Suppressor macrophage treated with lipopolysaccharide for 1 hour (primary cell): ENCODE measurements around the gene TMC5.
"Not testable (repeated sequence)": the region's sequence is repeated elsewhere in the genome, so short reads cannot be mapped to it uniquely, and the experiment has no call there.

Source experiments
- DNase-seq, 3 donors: peaks; one replicate each; pipeline ENCODE4 v3.0.0-alpha.2; 2020 to 2022

Gene TMC5

DNA sequence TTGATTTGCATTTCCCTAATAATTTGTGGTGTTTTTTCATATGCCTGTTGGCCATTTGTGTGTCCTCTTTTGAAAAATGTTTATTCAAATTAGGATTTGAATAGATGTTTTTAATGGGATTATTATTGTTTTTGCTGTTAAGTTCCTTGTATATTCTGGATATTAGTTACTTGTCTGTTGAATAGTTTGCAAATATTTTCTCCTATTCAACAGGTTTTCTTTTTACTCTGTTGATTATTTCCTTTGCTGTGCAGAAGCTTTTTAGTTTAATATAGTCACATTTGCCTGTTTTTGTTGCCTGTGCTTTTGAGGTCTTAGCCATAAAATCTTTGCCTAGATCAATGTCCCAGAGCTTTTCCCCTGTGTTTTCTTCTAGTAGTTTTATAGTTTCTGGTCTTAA is 94.6 kb downstream of the TMC5 start:
- DNase-seq, result no peak

DNA sequence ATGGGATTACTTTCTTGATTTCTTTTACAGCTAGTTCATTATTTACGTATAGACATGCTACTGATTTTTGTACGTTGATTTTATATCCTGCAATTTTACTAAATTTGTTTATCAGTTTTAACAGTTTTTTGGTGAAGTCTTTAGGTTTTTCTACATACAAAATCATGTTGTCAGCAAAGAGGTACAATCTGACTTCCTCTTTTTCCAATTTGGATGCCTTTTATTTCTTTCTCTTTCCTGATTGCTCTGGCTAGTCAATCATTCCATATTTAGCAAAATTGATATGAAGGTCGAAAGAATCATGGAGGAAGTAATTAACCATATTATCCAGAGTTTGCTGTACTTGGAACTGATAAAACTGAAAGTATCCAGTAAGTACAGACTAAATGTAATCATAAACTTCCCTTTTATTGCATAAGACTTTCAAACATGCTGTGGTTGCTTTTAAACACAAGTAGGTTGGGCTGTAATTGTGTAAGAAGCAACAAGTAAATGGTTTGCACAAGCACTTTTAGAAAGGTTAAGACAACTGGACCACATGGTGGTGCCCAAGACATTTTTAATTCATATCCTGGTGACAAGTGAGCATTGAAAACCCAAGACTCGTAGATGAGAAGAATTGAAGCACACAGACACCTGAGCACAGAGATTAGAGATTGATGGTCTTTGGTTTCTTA is 95.8 kb downstream of the TMC5 start:
- peak; percentile 49 to 87 (median 81) for DNase-seq

DNA sequence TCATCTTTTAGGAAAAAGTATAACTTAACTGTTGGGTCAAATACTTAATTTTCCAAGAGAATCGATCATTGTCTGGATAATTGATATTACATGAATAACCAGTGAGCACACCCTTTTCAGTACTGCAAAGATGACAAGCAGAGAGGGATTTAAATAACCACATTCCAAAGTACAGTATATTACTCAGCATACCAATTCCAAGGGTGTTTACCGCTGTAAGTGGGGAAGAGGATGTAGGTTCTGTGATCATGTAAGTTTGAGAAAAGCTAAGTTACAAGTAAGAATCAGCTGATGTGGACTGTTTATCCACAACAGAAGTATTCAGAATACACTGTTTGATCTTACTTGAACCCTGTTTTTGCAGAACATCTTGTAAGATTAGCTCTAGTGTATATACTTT is 98.1 kb downstream of the TMC5 start:
- DNase-seq, result peak in 1 of 3 donors; percentile 37

DNA sequence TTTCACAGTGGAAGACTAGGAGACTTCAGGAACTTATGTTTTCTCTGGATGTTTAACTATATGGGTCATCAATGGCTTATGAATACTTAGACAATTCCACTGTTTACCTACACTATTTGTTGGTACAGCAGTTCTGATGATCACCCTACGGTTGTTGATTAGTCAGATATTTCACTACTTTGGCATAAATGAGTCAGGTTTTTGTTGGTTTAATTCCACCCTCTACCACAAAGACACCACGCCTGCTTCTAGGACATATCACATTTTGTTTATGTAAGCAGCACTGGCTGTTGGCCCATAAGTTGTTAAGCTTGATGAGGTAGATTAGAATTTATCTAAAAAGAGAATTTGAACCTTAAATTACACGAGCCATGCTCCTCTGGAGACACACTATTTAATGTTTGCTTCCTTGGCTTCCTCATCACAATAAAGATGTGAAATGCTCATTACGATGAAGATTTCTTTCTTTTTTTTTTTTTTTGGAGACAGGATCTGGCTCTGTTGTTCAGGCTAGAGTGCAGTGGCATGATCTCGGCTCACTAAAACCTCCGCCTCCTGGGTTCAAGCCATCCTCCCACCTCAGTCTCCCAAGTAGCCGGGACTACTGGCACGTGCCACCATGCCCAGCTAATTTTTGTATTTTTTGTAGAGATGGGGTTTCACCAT is 99.9 kb downstream of the TMC5 start:
- peak in 2 of 3 donors; percentile 36 to 38 for DNase-seq

DNA sequence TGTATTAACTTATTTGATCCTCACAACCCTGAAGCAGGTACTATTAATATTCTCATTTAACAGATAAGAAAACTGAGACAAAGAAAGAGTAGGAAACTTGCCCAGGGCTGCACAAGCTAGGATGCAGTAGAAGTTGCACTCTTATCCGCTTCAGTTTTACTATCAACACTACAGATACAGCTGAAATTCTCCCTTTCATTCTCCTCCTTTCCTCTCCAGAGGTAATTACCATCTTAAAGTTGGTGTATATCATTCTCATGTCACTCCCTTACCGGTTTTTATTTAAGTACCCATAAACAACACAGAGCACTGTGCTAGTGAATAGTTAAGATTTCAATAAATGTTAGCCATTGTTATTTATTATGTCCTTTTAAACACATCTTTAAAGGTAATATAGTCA is 100.7 kb downstream of the TMC5 start:
- no peak for DNase-seq

DNA sequence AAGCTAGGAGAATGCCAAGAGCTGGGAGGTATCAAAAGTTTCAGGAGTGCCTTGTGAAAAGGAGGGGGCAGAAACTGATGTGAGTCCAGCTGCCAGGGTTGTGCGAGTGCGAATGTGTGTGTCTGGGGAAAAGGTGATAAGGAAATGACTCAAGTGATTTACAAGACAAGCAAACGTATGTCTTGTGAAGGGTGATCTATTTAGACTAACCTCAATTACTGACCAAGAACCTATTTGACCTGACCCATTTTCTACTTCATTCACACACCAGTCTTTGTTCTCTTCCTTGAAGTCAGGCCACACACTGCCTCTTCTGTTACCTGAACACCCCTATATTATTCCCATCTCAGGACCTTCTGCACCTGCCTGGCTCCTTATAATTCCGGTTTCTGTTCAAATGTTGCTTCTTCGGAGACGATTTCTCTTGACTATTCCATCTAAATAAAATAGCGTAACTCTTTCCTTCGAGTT is 103.2 kb downstream of the TMC5 start:
- DNase-seq, result no peak

DNA sequence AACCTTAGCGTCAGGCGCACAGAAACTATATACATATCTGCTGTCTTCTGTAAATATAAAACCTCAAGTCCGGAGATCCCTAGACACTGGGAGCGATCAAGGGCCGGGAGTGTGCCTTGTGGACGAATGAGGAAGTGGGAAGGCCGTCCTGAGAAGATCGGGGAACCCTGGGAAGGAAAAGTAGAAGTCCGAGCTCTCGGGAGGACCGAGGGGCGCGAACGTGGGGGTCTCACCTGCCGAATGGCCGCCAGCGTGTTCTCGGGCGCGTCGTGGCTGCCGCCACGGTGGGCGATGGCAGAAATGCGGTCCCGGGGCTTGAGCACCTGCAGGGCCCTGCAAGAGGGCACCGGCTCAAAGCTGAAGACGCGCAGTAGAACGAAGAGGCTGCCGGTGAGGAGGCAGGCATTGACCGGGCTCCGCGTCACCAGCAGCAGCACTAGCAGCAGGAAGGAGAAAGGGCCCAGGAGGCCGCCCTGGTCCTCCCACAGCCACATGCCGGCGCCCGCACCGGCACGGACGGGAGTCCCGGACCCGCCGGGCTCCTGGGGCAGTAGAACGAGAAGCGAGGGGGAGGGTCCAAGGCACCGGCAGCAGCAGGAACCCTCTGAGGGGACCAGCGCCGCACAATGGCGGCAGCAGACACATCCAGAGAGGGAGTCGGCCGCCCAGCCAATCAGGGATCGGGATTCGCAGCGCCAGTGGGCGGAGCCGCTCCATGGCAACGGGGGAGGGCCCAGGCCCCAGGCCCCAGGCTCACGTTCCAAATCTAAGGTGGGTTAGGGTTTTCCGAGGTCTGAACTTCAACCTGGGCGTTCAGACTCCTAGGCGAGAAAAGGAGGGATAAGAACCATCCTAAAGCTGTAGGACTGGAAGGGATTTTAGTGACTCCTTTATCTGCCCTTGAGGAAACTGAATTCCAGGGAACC is 104.1 kb downstream of the TMC5 start, which contains the start of gene GDE1:
Gene GDE1, minus strand, starts transcription at position 628 of the 926 bp plus-strand sequence. Its CDS starts 134 bp downstream, at position 494.
- peak; percentile 91 to 96 (median 95) for DNase-seq

DNA sequence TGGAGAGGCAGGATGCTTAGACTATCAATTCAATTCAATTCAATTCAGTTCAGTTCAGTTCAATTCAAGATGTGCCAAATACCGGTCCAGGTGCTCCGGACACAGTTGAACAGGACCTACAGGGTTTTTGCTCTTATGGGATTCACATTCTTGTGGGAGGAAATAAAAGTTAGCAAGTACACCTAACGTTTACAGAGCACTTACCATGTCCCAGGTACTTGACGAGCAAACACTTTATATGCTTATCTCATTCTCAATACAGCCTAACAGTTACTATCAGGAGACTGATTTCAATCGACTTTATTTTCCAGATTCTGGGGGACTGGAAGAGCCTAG is 104.7 kb downstream of the TMC5 start:
- no peak for DNase-seq

DNA sequence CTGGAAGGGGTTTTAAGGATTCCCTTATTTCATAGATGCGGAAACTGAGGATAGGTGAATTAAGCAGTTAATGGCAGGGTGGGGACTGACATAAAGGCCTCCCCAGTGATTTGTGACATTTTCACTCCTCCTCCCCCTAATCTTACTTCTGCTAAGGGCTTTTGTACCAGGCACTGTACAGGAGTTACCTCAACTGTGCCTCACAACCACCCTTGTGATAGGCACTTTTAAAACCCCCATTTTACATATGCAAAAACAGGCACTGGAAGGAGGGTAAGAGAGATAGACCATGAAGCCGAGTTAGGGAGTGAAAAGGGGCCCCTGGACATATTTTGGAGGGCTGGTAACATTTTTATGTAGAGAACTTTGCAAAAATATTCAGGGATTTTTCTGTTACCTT is 105.1 kb downstream of the TMC5 start:
- DNase-seq, result no peak

DNA sequence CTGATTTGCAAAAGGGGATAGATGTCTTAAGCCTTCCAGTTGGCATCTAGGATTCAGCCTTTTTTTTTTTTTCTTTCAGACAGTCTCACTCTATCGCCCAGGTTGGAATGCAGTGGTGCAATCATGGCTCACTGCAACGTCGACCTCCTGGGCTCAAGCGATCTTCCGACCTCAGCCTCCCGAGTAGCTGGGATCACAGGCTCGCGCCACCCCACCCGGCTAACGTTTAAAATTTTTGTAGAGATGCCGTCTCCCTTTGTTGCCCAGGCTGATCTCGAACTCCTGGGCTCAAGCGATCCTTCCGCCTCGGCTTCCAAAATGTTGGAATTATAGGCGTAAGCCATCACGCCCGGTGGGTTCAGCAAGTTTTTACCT is 105.5 kb downstream of the TMC5 start:
- DNase-seq, result no peak

DNA sequence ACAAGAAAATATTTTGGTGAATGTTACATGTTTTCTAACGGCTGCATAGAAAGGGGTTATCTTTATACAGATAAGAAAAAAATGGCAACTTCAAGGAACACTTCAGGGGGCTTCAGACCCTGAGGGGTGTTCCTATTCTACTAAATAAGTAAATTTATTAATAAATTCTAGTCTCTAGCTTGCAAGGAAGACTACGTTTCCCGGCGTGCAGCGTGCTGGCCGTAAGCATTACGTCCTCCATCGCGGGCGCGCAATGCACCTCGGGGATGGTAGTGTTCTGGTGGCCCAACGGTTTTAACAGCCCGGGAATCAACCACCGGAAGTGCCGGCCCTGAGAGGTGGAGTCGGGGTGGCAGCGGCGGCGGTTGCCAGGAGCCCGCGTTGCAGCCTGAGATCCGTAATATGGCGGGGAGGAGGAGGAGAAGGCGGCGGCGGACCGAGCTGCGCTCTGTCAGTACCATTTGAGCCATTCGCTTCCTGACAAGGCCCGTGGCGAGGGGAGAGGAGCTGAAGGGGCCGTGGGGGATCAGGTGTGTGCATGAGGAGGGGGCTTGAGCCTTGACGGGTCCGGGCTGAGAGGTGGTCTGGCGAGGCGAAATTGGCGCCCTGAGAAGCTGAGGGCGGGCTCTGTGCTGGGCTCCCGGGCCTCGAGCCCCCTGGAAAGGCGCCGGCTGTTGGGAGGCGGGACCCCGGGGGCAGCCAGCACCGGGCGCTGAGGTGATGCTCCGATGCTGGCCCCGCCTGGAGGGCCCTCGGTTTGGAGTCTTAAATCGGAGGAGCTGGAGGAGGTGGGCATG is 106.1 kb downstream of the TMC5 start, which contains the start of gene CCP110:
Gene CCP110, plus strand, starts transcription at position 384 of the 797 bp plus-strand sequence. CDS start 3,940 bp downstream, outside the sequence.
- peak; percentile 97 to 98 (median 98) for DNase-seq

DNA sequence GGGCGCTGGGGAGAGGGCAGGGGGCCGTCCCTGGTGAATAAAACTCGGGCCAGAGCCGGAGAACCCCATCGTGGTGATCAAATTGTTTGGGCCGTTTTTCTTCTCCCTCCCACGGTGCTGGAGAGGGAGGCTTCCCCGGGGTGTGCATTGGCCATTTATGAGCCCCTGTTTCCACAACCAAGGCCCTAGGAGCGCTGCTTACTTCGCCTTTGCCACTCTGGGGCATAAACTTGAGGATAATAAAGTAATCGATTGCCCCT is 106.6 kb downstream of the TMC5 start:
- DNase-seq, result no peak

DNA sequence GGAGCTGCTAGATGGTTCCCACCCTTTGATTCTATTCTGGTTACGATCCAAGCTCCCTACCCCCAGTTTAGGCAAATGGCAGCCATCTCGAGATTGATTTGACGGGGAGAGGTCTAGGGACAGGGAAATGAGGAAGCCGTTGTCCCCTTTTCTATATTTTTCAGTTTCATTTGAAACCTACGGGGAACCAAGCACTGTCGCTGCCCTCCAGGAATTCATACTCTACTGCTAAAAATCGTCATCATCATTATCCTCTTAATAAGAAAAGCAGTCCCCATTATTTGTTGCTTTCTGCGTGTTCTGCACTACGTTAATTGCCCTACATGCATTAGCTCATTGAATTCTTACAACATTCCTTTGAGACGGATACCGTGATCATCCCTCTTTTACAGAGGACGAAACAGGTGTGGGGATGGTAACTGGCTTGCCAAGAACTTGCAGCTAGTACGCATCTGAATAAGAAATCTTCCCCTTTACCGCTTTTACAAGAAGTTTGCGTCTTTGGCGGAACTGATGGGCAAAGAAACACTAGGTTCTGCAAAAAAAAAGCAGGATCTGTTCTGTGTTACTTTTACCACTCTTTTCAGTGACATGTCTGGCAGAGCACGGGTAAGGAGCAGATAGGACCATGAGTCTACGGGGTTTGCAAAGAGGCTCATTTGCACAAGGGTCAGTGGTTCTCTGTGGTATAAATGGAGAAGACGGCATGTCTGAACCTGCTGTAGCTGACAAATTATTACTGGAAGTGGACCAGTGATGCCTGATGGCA is 107.1 kb downstream of the TMC5 start:
- DNase-seq, result peak; percentile 42 to 53 (median 52)

DNA sequence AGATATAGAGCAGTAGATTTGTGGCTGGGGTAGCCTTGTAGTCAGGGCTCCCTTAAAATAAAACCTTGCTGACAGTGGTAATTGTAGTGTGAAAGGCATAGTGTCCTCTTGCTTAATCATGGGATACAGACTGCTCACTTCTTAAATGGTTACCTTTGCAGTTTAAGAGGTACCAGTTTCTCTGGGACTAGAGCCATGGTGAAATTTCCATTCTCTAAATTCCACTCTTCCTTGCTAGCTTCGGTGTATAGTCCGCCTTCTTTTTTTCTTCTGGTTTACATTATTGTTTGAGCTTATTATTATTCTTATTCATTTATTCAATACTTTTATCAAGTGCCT is 107.7 kb downstream of the TMC5 start:
- DNase-seq, result no peak

DNA sequence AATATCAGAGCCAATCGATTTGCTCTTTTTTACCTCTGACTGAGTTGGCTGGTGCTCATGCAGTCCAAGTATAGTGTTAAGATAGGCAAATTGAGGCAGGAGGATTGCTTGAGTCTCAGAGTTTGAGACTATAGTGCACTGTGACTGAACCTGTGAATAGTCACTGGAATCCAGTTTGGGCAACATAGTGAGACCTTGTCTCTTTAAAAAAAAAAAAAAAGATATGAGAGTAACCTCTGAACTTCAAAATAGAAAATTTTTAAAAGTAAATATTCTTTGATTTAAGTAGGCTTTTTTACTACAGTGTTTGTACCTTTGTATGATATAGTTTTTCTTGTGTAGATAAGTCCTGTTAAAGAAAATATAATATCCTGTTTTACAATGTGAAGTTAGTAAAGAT is 109.5 kb downstream of the TMC5 start:
- DNase-seq, result no peak

DNA sequence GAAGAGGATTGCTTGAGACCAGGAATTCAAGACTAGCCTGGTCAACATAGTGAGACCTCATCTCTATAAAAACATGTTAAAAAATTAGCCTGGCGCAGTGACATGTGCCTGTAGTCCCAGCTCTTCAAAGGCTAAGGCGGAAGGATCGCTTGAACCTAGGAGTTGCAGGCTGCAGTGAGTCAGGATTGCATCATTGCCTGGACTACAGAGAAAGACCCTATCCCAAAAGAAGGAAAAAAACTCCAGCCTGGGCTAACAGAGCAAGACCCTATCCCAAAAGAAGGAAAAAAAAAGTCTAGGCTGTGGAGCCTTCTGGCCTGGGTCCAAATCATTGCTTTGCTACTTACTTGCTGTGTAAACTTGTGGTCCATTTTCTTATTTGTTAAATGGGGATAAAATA is 111.0 kb downstream of the TMC5 start:
- DNase-seq, result no peak

DNA sequence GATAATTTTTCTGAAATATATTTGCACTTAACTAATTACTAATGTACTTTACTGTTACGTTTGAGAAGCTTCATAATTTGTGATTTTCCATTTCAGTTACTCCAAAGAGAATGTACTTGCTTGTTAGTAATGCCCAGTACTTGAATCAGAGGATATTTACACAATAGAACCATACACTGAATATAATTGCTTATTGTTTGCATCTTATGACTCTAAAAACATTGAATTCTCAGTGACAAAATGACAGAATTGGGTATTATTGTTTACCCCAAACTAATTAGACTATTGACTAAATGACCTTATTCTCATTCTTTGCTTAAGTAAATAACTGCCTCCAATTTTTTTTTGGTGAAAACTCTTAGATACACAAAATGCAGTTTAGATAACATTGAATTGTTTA is 114.9 kb downstream of the TMC5 start:
- no peak for DNase-seq

DNA sequence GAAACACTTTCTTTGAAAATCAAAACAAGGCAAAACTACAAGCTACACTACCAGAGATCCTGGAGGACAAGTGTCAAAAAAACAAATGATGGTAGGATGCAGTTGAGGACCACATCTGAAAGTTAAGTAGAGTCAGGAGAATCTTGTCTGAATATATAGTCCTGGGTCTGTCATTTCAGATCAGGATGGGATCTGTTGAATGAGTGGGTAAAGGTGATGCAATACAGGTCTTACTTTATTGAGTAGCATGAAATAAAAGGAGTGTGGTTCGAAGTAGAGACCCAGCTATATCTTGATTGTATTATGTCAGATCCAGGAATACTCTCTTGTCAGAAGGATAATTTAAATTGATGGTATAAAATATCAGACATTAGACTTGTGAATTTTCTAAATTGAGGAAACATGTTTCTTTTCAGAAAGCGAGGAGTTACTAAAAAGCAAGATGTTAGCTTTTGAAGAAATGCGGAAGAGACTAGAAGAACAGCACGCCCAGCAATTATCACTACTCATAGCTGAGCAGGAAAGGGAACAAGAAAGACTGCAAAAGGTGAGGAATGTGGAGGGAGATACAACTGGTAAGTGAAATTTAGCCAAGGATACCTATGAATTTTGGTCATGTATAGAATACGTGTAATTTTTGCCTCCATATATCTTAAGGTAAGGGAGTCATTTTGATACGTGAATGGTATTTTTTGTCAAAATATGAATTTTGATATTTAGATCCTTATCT is 122.7 kb downstream of the TMC5 start:
- DNase-seq, result no peak

DNA sequence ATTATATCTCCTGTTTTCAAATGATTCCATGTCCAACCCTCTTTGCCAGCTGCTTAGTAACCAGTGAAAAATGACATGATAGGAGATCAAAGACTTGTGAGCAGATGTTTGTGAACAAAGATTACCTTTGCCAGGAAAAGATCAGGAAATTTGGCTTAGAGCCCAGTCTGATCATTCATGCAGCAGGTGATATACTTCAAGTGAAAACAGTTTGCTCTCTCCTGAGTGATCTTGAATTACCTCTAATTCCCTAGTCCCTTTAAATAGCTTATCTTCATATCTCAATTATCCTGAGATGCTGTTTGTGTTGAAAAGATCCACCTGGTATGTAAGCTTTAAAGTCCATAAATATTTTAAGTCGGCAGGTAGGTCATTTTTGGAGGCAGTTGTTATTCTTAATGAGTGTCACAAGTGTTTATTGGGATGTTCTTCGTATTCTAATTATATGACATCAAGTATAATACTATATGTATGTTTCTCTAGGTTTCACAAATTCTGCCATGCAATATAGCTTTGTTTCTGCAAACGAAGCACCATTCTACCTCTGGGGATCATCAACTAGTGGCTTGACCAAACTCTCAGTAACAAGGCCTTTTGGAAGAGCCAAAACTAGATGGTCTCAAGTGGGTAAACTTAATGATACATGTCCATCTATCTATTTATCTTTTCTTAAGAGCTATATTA is 124.6 kb downstream of the TMC5 start:
- DNase-seq, result no peak

DNA sequence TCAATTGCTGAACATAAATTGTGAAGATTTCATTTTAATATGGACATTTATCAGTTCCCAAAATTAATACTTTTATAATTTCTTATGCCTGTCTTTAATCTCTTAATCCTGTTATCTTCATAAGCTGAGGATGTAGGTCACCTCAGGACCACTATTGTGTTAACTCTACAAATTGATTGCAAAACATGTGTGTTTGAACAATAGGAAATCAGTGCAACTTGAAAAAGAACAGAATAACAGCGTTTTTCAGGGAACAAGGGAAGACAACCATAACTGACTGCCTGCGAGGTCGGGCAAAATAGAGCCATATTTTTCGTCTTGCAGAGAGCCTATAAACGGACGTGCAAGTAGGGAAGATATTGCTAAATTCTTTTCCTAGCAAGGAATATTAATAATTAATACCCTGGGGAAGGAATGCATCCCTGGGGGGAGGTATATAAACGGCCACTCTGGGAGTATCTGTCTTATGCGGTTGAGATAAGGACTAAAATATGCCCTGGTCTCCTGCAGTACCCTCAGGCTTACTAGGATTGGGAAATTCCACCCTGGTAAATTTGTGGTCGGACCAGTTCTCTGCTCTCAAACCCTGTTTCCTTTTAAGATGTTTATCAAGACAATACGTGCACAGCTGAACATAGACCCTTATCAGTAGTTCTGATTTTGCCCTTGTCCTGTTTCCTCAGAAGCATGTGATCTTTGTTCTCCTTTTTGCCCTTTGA is 125.8 kb downstream of the TMC5 start:
- DNase-seq, result not testable (repeated sequence)
